Measurements from ENCODE around the gene NDUFS2.

NDUFS2 gene

DNA sequence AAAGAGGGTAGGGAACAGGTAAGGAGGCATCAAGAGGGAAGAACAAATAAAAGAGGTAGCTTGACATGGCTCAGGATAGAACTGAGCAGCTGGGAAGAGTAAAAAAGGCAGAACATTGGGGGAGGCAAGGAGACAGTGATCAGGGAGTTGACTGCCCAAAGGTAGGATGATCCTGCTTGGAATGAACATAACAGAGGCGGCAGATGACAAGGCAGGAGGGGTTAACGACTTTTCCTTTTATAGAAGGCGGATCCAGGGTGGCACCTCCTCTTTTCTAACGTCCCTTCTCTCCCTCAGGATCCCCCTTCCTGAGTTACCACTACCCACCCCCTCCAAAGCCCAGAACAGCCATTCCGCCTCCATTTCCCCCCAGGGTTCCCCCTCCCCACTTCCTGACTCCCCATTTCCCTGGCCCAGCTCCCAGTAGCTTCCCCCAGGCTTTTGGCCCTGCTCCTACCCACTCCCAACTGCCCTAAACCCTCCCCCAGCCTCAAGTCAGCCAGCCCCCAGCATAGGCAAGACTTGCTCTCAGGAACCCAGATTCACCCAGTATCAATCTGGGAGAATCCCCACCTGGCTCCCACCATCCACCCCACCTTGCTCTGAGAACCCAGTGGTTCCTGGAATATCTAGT, 2.5 kb upstream of the NDUFS2 start:
- H3K27ac ChIP-seq = no peak overlapping the region
- TF ChIP-seq, protein P1, sequence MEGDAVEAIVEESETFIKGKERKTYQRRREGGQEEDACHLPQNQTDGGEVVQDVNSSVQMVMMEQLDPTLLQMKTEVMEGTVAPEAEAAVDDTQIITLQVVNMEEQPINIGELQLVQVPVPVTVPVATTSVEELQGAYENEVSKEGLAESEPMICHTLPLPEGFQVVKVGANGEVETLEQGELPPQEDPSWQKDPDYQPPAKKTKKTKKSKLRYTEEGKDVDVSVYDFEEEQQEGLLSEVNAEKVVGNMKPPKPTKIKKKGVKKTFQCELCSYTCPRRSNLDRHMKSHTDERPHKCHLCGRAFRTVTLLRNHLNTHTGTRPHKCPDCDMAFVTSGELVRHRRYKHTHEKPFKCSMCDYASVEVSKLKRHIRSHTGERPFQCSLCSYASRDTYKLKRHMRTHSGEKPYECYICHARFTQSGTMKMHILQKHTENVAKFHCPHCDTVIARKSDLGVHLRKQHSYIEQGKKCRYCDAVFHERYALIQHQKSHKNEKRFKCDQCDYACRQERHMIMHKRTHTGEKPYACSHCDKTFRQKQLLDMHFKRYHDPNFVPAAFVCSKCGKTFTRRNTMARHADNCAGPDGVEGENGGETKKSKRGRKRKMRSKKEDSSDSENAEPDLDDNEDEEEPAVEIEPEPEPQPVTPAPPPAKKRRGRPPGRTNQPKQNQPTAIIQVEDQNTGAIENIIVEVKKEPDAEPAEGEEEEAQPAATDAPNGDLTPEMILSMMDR (IDR thresholded peaks at IDR 0.05) = no peak
- no peak for TF ChIP-seq ZFX (IDR thresholded peaks at IDR 0.05; ENCODE audit: borderline replicate concordance)

DNA sequence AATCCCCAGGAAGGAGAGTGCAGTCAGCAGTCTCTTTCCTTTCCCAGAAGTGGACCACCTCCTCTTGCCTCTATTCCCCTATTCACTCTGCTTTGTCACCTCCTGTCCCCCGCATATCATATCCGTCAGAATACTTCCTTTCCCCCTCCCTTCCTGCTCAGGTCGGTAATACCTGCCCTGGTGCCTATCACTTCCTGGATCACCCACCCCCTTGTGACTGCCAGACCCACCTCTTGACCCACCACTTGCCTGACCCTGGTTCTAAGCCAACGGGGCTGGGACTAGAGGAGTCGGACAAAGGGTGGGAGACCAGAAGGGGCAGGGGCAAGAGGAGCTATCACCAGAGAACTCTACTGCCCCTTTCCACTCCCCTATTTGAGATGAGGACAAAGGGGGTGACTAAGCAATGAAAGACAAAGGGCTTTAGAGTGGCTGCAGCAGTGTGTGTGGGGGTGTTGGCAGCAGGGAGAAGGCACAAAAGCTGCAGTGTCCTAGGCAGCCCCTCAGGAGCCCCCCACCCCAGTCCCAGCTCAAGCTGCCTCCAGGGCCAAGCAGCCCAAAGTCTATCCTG, 1.7 kb upstream of the NDUFS2 start:
- peak overlapping the region; percentile 88 for H3K27ac ChIP-seq
- TF ChIP-seq ZFX (IDR thresholded peaks at IDR 0.05; ENCODE audit: borderline replicate concordance) = no peak
- TF ChIP-seq, protein P1 (IDR thresholded peaks at IDR 0.05) = no peak

DNA sequence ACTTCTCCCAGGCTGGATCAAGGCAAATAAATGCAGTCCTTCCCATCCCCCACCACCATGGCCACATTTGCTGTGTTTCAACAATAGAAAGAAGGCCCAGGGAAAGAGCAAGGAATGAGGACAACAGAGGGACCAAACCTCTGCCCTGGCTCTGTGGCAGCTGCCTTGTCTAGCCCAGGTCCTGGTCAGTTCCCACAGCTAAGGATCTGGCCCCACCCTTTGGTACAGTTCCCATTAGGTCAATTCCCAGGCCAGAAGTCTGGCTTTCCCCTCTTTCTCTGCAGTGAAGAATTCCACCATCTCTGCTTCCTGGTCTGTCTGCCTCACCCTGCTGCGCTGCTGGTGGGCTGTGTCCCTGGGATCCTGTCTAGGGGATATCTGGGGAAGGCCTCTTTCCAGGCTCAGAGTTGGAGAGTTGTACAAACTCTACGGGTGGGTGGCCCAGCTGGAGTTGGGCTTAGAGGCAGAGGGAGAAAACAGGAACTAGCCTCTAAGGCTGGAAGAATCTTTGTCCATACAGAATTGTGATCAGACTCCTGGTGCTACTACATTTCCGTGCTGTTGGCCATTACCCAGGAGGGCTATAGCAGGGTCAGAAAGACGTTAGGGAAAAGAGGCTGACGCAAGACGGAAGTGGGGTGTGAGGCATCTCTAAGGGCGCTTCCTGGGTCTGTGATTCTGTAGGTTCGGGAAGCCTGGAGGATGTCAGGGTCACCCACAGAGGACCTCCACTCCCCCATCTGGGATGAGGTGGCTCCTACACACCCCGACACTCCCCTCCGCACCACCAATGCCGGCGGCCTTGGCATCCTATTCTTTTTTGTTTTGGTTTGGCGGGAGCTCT, 953 bp upstream of the NDUFS2 start:
- TF ChIP-seq ZFX (IDR thresholded peaks at IDR 0.05; ENCODE audit: borderline replicate concordance) = no peak
- TF ChIP-seq, protein P1 (IDR thresholded peaks at IDR 0.05) = no peak

DNA sequence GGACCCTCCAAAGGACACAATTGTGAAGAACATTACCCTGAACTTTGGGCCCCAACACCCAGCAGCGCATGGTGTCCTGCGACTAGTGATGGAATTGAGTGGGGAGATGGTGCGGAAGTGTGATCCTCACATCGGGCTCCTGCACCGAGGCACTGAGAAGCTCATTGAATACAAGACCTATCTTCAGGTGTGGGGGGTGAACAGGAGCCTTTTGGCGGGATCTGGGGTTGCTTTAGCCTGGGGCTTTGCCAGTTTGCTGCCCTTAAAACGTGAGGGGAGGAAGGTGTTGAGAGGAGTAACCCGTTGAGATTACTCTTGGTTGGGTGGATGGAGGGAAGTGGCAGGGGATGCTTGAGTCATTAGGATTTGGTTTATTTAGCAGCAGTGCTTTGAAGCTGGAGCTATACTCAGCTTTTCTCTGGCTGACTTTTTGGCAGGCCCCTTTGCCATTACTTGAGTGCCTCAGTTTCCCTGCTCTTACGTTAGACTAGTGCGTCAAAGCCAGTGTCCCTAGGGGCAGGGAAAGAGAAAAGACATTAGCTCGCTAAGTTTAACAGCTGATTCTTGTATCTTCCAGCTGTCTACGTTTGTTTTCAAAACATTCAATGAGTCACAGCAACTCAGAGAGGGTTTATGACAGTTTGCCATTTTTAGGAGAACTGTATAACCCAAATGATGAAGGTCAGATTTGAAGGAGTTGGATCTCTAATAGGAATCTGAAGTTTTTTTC, 4.4 kb downstream of the NDUFS2 start:
- H3K27ac ChIP-seq = no peak overlapping the region
- no peak for TF ChIP-seq ZFX (IDR thresholded peaks at IDR 0.05; ENCODE audit: borderline replicate concordance)
- TF ChIP-seq, protein P1 (IDR thresholded peaks at IDR 0.05) = no peak

More for the DNA sequence above, 953 bp upstream of the NDUFS2 start:
- H3K27ac ChIP-seq = peak overlapping the region; percentile 88

DNA sequence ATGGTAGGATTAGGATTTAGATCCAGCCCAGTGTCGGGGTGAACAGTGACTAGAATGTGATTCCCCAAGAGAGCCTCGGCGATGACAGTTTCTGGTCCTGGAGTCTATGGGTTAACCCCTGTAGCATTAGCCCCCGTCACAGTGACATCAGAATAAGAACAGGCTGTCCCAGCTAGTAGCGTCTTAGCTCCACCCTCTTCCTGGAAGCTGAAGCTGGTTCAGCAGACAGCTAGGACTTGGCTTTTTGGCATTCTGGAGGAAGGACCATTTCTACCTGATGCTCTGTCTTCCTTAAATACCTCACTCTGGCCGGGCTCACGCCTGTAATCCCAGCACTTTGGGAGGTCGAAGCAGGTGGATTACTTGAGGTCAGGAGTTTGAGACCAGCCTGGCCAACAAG, 5.0 kb downstream of the NDUFS2 start:
- H3K27ac ChIP-seq = no peak overlapping the region
- TF ChIP-seq, protein P1 (IDR thresholded peaks at IDR 0.05) = no peak
- TF ChIP-seq ZFX (IDR thresholded peaks at IDR 0.05; ENCODE audit: borderline replicate concordance) = no peak

DNA sequence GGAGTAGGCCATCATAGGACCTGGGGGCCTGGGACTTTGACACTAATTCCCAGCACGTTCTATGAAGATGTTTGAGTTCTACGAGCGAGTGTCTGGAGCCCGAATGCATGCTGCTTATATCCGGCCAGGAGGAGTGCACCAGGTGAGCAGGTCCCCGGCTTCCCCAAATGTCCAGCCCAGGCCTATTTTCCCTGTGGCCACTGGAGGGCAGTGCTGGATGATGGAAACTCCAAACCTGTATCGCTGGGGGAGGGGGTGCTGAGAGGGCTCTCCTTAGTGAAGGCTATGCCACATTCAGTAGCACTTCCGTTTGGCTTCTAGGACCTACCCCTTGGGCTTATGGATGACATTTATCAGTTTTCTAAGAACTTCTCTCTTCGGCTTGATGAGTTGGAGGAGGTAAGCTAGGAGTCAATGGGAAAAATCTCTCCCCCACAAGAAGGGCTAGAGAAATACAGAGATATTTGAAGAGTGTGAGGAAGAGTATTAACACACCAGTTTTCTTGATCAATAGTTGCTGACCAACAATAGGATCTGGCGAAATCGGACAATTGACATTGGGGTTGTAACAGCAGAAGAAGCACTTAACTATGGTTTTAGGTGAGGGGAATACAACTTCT, 7.7 kb downstream of the NDUFS2 start:
- no peak overlapping the region for H3K27ac ChIP-seq
- TF ChIP-seq ZFX (IDR thresholded peaks at IDR 0.05; ENCODE audit: borderline replicate concordance) = no peak
- TF ChIP-seq, protein P1 (IDR thresholded peaks at IDR 0.05) = peak; percentile 99
